Fibroblast of mammary gland (primary cell): Measurements from ENCODE around the gene ATP11A.

ENCODE experiments used
- DNase-seq: peaks from one replicate; pipeline ENCODE4 v3.0.0-alpha.2; 2010; ENCODE audit warnings: low read depth
- H3K4me3 ChIP-seq: 2 replicates; pipeline ENCODE4 v1.5.1; 2011; ENCODE audit warnings: low read depth, mild to moderate bottlenecking, low read length, moderate library complexity; ENCODE audit not compliant: control insufficient read depth
- TF ChIP-seq, protein P1 (sequence below): conservative IDR thresholded peaks from 2 replicates; pipeline ENCODE4 v1.5.1; 2011; ENCODE audit warnings: low read depth, low read length, inconsistent platforms; ENCODE audit not compliant: control insufficient read depth, insufficient read depth

ATP11A gene

DNA sequence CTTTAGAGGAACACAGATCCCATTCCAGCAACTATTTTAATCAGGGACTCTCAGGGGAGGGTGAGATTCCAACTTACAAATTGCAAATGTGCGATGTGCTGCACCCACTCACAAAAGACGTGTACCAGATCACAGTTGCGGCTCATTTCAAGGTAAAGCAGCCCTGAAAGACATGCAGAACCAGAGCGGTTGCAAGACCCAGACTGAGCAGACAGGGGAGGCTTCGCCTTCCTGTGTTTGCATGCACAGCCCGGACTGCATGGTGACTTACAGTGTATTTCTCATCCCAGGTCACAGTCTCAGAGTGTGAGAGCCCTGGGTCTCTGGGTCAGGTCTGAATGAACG is 84.6 kb downstream of the ATP11A start:
- TF ChIP-seq, protein P1, sequence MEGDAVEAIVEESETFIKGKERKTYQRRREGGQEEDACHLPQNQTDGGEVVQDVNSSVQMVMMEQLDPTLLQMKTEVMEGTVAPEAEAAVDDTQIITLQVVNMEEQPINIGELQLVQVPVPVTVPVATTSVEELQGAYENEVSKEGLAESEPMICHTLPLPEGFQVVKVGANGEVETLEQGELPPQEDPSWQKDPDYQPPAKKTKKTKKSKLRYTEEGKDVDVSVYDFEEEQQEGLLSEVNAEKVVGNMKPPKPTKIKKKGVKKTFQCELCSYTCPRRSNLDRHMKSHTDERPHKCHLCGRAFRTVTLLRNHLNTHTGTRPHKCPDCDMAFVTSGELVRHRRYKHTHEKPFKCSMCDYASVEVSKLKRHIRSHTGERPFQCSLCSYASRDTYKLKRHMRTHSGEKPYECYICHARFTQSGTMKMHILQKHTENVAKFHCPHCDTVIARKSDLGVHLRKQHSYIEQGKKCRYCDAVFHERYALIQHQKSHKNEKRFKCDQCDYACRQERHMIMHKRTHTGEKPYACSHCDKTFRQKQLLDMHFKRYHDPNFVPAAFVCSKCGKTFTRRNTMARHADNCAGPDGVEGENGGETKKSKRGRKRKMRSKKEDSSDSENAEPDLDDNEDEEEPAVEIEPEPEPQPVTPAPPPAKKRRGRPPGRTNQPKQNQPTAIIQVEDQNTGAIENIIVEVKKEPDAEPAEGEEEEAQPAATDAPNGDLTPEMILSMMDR: no peak
- no peak overlapping the region for H3K4me3 ChIP-seq
- no peak for DNase-seq

DNA sequence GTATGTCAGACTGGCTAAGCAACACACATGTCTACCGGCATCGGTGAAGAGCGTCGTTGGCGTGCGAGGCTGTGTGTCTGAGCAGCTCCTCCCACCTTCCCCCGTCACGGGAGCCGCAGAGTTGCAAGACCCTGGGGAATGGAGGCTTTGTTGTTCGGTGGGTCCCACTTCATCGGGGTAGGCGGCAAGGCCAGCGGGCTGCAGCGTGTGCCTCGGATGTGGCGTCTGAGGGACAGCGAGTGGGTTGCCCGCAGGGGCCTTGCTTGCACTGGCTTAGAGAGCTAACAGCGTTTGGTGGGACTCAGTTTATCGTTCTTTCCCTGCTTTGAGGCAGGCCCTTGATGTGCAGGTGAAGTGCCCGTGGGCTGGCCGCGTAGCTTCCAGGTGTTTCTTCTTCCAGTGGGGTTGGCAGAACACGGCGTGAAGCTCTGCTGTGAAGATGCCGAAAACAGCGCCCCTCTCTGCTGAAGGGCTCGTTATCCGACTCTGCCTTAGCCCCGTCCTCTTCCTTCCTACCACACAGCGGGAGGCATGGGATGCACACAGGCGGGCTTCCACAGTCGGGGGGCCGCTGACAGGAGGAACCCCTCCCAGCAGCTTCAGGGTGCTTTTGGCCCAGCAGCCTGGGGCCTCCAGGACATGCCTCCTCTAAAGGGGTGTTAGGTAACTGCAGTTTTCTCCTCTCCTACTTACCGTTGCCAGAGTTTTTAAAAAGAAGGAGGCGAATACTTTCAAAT is 85.2 kb downstream of the ATP11A start:
- TF ChIP-seq, protein P1: no peak
- no peak for DNase-seq
- H3K4me3 ChIP-seq: no peak overlapping the region

DNA sequence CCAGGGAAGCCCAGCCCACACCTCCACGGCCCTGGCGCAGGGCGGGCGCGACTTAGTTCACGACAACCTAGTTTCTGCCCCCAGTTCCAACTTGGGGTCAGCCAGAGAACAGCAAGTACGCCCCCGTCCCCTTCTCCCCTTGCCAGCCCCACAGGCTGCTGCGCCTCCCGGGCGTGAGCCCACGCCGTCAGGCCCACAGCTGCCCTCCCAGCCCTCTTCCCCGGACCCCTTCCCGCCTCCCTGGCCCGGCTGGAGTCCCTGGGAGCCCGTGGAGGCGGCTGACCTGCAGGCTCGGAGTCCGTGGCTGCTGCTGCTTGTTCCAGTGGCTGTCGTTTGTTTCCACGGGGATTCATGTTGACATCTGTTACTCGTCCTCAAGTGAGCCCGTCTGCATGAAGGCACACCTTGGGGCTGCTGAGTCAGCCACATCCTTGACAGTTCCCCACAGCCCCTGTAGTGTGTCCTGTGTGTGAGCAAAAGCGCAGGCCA is 86.0 kb downstream of the ATP11A start:
- no peak for DNase-seq
- TF ChIP-seq, protein P1: no peak
- no peak overlapping the region for H3K4me3 ChIP-seq

DNA sequence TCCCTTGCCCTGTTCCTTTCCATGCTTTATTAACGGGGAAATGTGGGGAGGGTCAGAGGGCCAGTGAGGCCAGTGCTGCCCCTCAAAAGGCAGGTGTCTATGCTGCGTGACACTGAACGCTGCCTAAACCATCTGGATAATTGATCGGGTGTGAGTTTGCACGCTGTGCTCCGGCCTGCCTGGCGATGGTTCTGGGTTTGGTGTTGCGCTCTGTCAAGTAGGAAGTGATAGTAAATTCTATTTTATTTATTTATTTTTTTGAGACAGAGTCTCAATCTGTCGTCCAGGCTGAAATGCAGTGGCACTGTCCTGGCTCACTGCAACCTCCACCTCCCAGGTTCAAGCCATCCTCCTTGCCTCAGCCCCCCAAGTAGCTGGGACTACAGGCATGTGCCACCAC is 86.5 kb downstream of the ATP11A start:
- DNase-seq: no peak
- H3K4me3 ChIP-seq: no peak overlapping the region
- TF ChIP-seq, protein P1: no peak

DNA sequence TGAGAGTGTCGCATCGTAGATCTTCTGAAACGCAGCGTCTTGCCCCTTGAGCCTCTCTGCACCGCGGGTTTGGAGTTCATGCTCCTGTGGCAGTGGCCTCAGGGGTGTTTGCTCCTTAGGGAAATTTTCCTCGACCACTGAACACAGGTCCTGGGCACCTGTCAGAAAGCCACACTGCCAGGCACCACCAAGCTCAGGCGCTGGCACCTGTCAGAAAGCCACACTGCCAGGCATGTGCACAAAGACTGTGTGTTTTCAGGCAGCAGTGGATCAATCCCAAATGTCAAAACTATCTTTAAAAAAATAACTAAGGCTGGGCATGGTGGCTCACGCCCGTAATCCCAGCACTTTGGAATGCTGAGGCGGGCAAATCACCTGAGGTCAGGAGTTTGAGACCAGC is 87.1 kb downstream of the ATP11A start:
- no peak for DNase-seq
- TF ChIP-seq, protein P1: no peak

DNA sequence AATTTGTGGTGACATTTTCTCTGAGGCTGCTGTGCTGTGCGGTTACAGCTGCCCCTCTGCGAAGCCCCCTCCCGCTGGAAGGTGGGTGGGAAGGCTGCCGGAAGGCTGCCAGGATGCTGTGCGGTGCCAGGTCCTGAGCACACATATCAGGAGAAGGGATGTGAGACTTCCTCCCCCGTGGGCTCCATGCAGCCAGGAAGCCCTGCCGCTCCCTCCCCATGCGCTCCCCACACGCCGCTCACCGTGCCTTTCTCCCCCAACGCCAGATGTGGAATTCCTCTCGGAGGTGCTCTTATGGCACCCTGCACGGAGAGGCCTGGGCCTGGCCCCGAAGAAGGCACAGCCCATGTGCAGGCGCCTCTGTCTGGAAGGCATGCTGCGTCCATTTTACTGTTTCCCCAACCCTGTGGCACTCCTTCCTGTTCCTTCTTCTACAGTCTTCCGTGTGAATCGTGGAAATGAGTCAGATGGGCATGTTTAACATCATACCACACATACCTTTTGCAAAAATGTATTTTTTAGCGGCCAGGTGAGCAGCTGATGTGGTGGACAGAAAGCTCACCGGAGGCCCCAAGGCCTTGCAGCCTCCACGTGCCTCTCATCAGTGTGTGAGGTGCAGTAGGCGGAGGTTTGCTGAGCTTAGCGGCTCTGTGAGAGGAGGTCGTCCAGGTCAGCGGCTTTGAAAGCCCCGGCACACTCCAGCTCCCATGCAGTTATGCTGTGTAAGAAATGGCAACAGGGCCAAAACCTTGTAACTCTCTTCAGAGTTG is 88.0 kb downstream of the ATP11A start:
- no peak for DNase-seq
- no peak overlapping the region for H3K4me3 ChIP-seq
- TF ChIP-seq, protein P1: no peak

More for the DNA sequence above, 87.1 kb downstream of the ATP11A start:
- no peak overlapping the region for H3K4me3 ChIP-seq
